Panc1 (cell line): ENCODE data around the gene DPH3. TPM values are rescaled to one million over a fixed set of nuclear protein-coding genes. Genes with fewer than 3 reads are reported as not detected.

ENCODE experiments used
- ATAC-seq: fragments of 200-7000 bp; cut with Tn5 transposase; 2 replicates; pipeline ENCODE4 v1.9.1; 2020; ENCODE audit warnings: mild to moderate bottlenecking, moderate library complexity
- BruUV-seq: library from RNA; stranded (reverse); fragments of 400-500 nt; replicated peaks from 2 replicates; lab custom pipeline; 2021; lab: Mats Ljungman, UMichigan
- CTCF ChIA-PET: fragments of 300-600 bp; sonication (Branson Sonifier 250); formaldehyde crosslinking; loops from one replicate; lab custom pipeline; 2022; ENCODE audit warnings: antibody characterized with exemption; lab: Charles Lee
- POLR2A ChIA-PET: fragments of 300-600 bp; sonication (Branson Sonifier 250); formaldehyde crosslinking; loops from one replicate; lab custom pipeline; 2022; ENCODE audit warnings: antibody characterized with exemption; lab: Charles Lee
- DNase-seq: peaks from one replicate; pipeline ENCODE4 v3.0.0-alpha.2; 2010; ENCODE audit warnings: low read depth, low spot score
- H3K27ac ChIP-seq: 2 replicates; pipeline ENCODE4 v1.5.1; 2011; ENCODE audit warnings: mild to moderate bottlenecking, low read length, inconsistent platforms
- H3K27me3 ChIP-seq: fragments of 200-500 bp; sonication (Bioruptor generic); 2 replicates; pipeline ENCODE4 v1.6.0; 2014; ENCODE audit warnings: low read length, inconsistent platforms; ENCODE audit not compliant: control insufficient read depth, insufficient read depth
- H3K36me3 ChIP-seq: fragments of 200-500 bp; sonication (Bioruptor generic); 2 replicates; pipeline ENCODE4 v1.5.1; 2014; ENCODE audit warnings: inconsistent platforms, mild to moderate bottlenecking, low read length, moderate library complexity; ENCODE audit not compliant: control insufficient read depth, insufficient read depth
- H3K4me1 ChIP-seq: 2 replicates; pipeline ENCODE4 v1.5.1; 2011; ENCODE audit warnings: inconsistent platforms, mild to moderate bottlenecking, low read length, moderate library complexity; ENCODE audit not compliant: control insufficient read depth, insufficient read depth
- H3K4me3 ChIP-seq, 2 experiments: 2 replicates each; pipeline ENCODE4 v1.5.1; 2011 to 2012; ENCODE audit warnings: low read depth in 2 of 2, low read length in 2 of 2, mild to moderate bottlenecking in 2 of 2, inconsistent platforms in 1 of 2, moderate library complexity in 1 of 2
- H3K9me3 ChIP-seq: fragments of 200-500 bp; sonication (Bioruptor generic); 2 replicates; pipeline ENCODE4 v1.5.1; 2014; ENCODE audit warnings: low read depth, mild to moderate bottlenecking, inconsistent platforms, low read length, moderate library complexity; ENCODE audit not compliant: control insufficient read depth, insufficient read depth
- CTCF ChIP-seq: fragments of 450-650 bp; IDR thresholded peaks from 2 replicates; pipeline ENCODE4 v1.5.1; 2017; ENCODE audit warnings: mild to moderate bottlenecking
- POLR2AphosphoS5 ChIP-seq: IDR thresholded peaks from 2 replicates; pipeline ENCODE4 v1.6.1; 2012; ENCODE audit warnings: mild to moderate bottlenecking, low read depth, low read length, moderate library complexity
- REST ChIP-seq, 2 experiments: IDR thresholded peaks; 2 replicates each; pipeline ENCODE4 v1.6.1; 2011 to 2012; ENCODE audit warnings: low read depth in 2 of 2, control low read depth in 1 of 2, low read length in 1 of 2, mild to moderate bottlenecking in 1 of 2, moderate library complexity in 1 of 2; ENCODE audit not compliant: insufficient read depth in 1 of 2
- SIN3A ChIP-seq: IDR thresholded peaks from 2 replicates; pipeline ENCODE4 v1.6.1; 2012; ENCODE audit warnings: low read depth, mild to moderate bottlenecking, low read length, moderate library complexity, borderline replicate concordance; ENCODE audit not compliant: insufficient read depth
- TCF7L2 ChIP-seq: IDR thresholded peaks from 2 replicates; pipeline ENCODE4 v1.6.1; 2011; ENCODE audit warnings: mild to moderate bottlenecking, low read depth, low read length, inconsistent platforms
- in situ Hi-C: cut with HindIII; loops from 2 replicates; pipeline ENCODE4 v1.10.0; 2016; ENCODE audit warnings: low sequenced_read_pairs, low pct_unique_long_range_greater_than_20kb
- intact Hi-C: fragments of 100-400 bp; cut with micrococcal nuclease; formaldehyde crosslinking; loops from one replicate; pipeline ENCODE4 v1.10.0; 2022; ENCODE audit not compliant: unreplicated experiment
- total RNA-seq: library from RNA; stranded (reverse); gene quantifications from one replicate; pipeline ENCODE4 v1.2.1, GENCODE V29; 2021; ENCODE audit not compliant: unreplicated experiment

The DPH3 gene
- total RNA-seq, 1 experiment from 2014 or later: 16.5 TPM

GRCh38 chr3:16273867-16274266, 9.1 kb upstream of the DPH3 start:
- CTCF ChIA-PET: no interaction called here
- no peaks in the 10 kb centered on the region; the same call in 1 of the 2 replicates for H3K36me3 ChIP-seq
- TF ChIP-seq POLR2AphosphoS5 (no peak), CTCF (no peak), TCF7L2 (no peak)
- H3K4me3 ChIP-seq: no peak overlapping the region
- ATAC-seq: no peak
- intact Hi-C loops (no loop called here), in situ Hi-C loops (no loop called here)
- no peaks in the 10 kb centered on the region for H3K9me3 ChIP-seq
- no peak for DNase-seq
- H3K27ac ChIP-seq: no peak overlapping the region
- POLR2A ChIA-PET: no interaction called here
- no peaks in the 10 kb centered on the region for H3K4me1 ChIP-seq
- BruUV-seq: no TSS peak
- no peaks in the 10 kb centered on the region for H3K27me3 ChIP-seq

- H3K9me3 ChIP-seq: no peaks in the 10 kb centered on the region
- no TSS peak for BruUV-seq
- intact Hi-C loops (no loop called here), in situ Hi-C loops (no loop called here)
- DNase-seq (no peak), ATAC-seq (no peak)
- POLR2A ChIA-PET: no interaction called here
- H3K27me3 ChIP-seq: no peaks in the 10 kb centered on the region
- TF ChIP-seq SIN3A (no peak), TCF7L2 (no peak), POLR2AphosphoS5 (no peak), REST (IDR thresholded peaks at IDR 0.05; ENCODE audit: insufficient read depth in 1 of 2, low read depth in 2 of 2, low read length in 1 of 2) (no peak), CTCF (no peak)
- H3K4me3 ChIP-seq: no peak overlapping the region
- CTCF ChIA-PET: no interaction called here
- H3K36me3 ChIP-seq: no peaks in the 10 kb centered on the region; the same call in 1 of the 2 replicates
- no peaks in the 10 kb centered on the region; the same call in 1 of the 2 replicates for H3K4me1 ChIP-seq
- H3K27ac ChIP-seq: no peak overlapping the region
Observed at GRCh38 chr3:16272588-16272987, 7.8 kb upstream of the DPH3 start.
